Calu3 (cell line): ENCODE measurements around the gene PRIM2. TPM values are rescaled to one million over a fixed set of nuclear protein-coding genes. Genes with fewer than 3 reads are reported as not detected.
"Not testable (repeated sequence)": the region's sequence is repeated elsewhere in the genome, so short reads cannot be mapped to it uniquely, and the experiment has no call there.

Source experiments
- BruUV-seq: library from RNA; stranded (reverse); fragments of 400-500 nt; replicated peaks from 2 replicates; lab custom pipeline; 2021; lab: Mats Ljungman, UMichigan
- CTCF ChIA-PET: fragments of 300-600 bp; sonication (Branson Sonifier 250); formaldehyde crosslinking; loops from one replicate; lab custom pipeline; 2022; ENCODE audit warnings: antibody characterized with exemption; lab: Charles Lee
- DNase-seq: peaks from one replicate; pipeline ENCODE4 v3.0.0; 2022
- H3K27ac Mint-ChIP-seq: one replicate; pipeline ENCODE4 v1.8.0; 2022; ENCODE audit warnings: mixed read lengths; ENCODE audit not compliant: unreplicated experiment
- H3K27me3 Mint-ChIP-seq: one replicate; pipeline ENCODE4 v1.8.0; 2022; ENCODE audit warnings: mixed read lengths; ENCODE audit not compliant: unreplicated experiment
- H3K36me3 Mint-ChIP-seq: one replicate; pipeline ENCODE4 v1.8.0; 2022; ENCODE audit warnings: mild to moderate bottlenecking, moderate library complexity, mixed read lengths; ENCODE audit not compliant: insufficient read depth, unreplicated experiment
- H3K4me1 Mint-ChIP-seq: one replicate; pipeline ENCODE4 v1.8.0; 2022; ENCODE audit warnings: mild to moderate bottlenecking, low read depth, mixed read lengths; ENCODE audit not compliant: unreplicated experiment
- H3K4me3 Mint-ChIP-seq: one replicate; pipeline ENCODE4 v1.8.0; 2022; ENCODE audit warnings: mild to moderate bottlenecking, low read depth, moderate library complexity, mixed read lengths; ENCODE audit not compliant: unreplicated experiment
- H3K9me3 Mint-ChIP-seq: one replicate; pipeline ENCODE4 v1.8.0; 2022; ENCODE audit warnings: low read depth, mixed read lengths; ENCODE audit not compliant: unreplicated experiment
- intact Hi-C: fragments of 100-400 bp; cut with micrococcal nuclease; formaldehyde crosslinking; loops from one replicate; pipeline ENCODE4 v1.10.0; 2022; ENCODE audit not compliant: unreplicated experiment
- total RNA-seq: library from RNA; stranded (reverse); gene quantifications from 2 replicates; pipeline ENCODE4 v1.2.3, GENCODE V29; 2022

PRIM2 gene
- total RNA-seq, 1 experiment from 2014 or later = 32.3 TPM

DNA sequence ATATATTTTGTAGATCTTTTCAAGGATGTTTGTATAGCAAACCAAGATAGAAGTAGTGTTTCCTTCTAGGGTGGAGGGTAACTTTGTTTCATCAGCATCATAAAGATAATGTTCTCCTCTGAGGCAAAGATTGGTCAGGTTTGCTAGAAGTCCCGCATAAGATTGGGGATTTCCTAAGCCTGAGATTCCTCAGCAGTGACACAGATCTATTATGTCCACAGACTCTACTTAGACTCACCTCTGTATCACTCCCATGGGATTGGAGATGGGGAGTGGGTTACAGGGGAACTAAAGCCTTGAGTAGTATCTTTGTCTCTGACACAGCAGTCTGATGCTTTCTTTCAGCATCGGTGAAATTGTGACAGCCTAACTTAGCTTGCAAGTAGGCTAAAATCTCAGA lies 341.1 kb downstream of the PRIM2 start:
- H3K36me3 Mint-ChIP-seq, H3K4me1 Mint-ChIP-seq, BruUV-seq, CTCF ChIA-PET, H3K27ac Mint-ChIP-seq, intact Hi-C loops, H3K4me3 Mint-ChIP-seq, DNase-seq, H3K9me3 Mint-ChIP-seq, H3K27me3 Mint-ChIP-seq: not testable (repeated sequence)

DNA sequence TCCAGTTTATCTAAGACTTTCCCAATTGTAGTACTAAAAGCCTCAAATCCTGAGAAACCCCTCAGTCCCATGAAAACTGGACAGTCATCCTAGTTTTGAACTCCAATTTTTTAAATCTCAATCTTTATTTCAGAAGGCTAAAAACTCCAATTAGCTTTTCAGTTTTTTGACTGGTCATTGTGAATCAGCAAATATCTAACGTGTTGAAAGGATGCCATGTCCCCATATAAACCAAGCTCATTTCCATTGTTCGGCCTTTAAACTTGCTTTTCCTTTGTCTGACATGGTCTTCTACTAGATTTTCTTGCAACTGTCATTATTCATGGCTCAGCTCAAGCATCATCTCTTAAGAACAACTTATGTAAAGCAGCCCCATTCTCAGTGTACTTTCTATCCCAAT lies 342.4 kb downstream of the PRIM2 start:
- CTCF ChIA-PET = not testable (repeated sequence)

DNA sequence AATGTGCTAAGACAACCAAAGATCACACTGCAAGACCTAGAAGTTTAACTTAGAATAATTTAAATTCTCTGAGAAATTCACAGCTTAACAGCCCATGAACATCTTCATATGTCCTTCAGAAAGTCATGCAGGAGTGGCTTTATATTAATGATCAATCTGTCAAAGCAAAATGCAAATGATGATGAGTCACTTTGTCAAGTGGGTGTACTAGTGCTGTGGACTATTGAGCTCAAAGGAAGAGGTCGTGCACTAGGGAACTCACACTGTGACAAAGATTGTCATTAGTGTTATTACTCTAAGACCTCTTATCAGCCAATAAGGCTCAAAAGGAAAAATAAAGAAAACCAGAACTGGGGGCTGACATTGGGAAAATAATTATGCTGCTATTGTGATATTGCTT lies 343.5 kb downstream of the PRIM2 start:
- H3K4me3 Mint-ChIP-seq, H3K36me3 Mint-ChIP-seq, H3K9me3 Mint-ChIP-seq, CTCF ChIA-PET, H3K4me1 Mint-ChIP-seq, BruUV-seq, H3K27ac Mint-ChIP-seq, intact Hi-C loops, H3K27me3 Mint-ChIP-seq, DNase-seq: not testable (repeated sequence)

More for the DNA sequence above, 342.4 kb downstream of the PRIM2 start:
- H3K9me3 Mint-ChIP-seq, BruUV-seq, H3K4me3 Mint-ChIP-seq, intact Hi-C loops, DNase-seq, H3K4me1 Mint-ChIP-seq, H3K27me3 Mint-ChIP-seq, H3K27ac Mint-ChIP-seq, H3K36me3 Mint-ChIP-seq: not testable (repeated sequence)

DNA sequence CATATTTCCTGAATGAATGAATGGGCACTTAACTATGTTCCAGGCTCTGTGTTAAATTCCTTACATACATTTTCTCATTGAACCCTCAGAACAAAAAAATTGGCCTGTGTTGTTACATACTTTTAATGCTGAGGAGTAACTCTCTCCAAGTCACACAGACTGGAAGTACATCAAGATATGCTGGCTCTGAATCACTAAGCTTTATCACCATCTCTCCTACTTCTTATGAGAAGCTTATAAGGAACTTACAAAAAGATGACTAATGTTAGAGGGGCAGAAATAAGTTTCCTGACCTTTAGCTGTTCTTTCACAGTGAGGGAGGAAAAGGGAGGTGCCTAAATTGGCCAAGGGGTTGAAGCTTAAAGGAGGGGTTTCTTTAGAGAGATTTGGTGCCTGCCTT lies 350.7 kb downstream of the PRIM2 start:
- H3K9me3 Mint-ChIP-seq, DNase-seq, intact Hi-C loops, H3K27me3 Mint-ChIP-seq, H3K4me1 Mint-ChIP-seq, H3K36me3 Mint-ChIP-seq, H3K27ac Mint-ChIP-seq, BruUV-seq, CTCF ChIA-PET, H3K4me3 Mint-ChIP-seq: not testable (repeated sequence)

DNA sequence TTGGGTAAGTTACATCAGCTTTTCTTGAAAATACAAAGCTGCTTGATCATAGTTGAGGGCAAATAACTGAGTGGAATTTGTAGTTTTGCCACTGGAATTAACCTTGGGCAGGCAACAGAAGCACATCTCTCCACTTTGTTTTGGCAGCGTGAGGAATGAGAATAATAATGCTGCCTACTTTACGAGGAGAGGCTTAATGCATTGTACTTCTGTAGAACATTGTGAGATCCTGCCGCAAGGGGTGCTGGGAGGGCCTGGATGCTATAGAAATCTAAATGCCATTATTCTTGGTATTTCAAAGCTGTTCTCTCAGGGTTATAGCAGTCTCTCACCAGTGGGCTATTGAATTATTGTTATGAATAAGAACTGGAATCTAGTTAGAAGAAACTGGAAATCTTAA lies 353.8 kb downstream of the PRIM2 start:
- H3K4me1 Mint-ChIP-seq, BruUV-seq, H3K36me3 Mint-ChIP-seq, H3K4me3 Mint-ChIP-seq, H3K9me3 Mint-ChIP-seq, CTCF ChIA-PET, H3K27me3 Mint-ChIP-seq, intact Hi-C loops, DNase-seq, H3K27ac Mint-ChIP-seq: not testable (repeated sequence)

DNA sequence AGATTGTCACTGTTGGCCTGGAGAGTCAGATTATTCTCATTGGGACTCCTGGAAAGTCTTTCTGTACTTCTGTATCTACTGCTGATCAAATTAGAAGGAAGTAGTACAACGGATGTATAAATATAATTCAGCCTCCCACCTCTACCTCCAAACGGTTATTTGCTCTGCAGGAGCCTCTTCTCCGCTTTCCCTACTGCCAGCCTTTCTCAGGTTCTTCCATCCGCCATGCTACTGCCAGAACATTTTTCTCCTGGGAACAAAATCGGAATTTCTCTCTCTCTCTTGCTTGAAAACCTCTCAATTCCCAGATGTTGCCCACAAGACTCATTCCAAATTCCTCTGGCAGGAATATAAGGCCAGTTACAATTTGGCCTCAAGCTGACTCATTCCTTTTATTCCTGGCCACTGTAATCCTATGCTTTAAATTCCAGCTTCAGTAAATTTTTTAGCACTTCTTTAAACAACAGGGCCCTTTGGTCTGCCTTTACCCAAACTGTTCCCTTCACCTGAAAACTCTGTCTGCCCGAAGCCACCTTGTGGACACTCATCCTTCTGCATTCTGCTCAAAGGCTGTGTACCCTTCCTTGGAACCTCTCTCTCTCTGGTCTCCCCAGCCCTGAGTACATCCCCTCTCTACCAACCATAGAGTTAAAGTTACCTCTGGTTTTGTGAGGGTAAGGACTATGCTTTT lies 354.7 kb downstream of the PRIM2 start:
- H3K9me3 Mint-ChIP-seq, BruUV-seq, intact Hi-C loops, H3K4me3 Mint-ChIP-seq, H3K27me3 Mint-ChIP-seq, H3K4me1 Mint-ChIP-seq, H3K27ac Mint-ChIP-seq, H3K36me3 Mint-ChIP-seq, CTCF ChIA-PET: not testable (repeated sequence)
- DNase-seq = peak; percentile 6

DNA sequence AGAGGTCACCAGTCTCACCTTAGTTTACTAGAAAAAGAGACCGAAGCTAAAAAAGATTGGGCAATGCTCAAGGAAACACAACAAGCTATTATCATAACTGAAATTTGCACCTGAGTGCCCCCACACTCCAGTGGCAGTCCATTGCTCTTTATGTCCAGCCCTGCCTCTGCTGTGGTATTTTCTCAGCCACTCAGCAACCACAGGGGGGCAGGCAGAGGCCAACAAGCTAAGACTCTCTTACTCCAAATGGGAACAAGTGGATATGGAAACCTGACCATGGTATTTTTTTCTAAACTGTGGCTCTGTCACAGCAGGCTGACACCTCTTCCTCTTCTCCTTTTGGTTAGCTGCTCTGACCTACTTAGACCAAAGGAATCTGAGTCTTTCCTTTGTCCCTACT lies 355.9 kb downstream of the PRIM2 start:
- H3K4me3 Mint-ChIP-seq, intact Hi-C loops: not testable (repeated sequence)

DNA sequence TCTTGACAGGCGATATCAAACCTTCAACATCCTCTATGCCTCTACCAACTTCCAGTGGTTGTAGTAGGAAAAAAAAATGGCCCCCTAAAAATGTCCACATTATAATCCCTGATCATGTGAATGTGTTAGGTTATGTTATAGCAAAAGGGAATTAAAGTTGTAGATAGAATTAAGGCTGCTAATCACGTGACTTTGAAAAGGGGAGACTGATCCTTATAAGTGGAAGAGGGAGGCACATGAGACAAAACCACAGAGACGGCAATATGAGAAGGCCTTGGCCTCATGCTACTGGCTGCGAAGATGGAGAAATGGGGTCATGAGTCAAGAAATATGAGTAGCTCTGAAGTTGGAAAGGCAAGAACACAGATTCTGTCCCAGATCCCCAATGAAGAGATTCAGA lies 358.0 kb downstream of the PRIM2 start:
- BruUV-seq, H3K27ac Mint-ChIP-seq, CTCF ChIA-PET: not testable (repeated sequence)

More for the DNA sequence above, 355.9 kb downstream of the PRIM2 start:
- DNase-seq = peak; percentile 26
- H3K36me3 Mint-ChIP-seq, CTCF ChIA-PET, H3K27me3 Mint-ChIP-seq, H3K4me1 Mint-ChIP-seq, H3K9me3 Mint-ChIP-seq, H3K27ac Mint-ChIP-seq, BruUV-seq: not testable (repeated sequence)

DNA sequence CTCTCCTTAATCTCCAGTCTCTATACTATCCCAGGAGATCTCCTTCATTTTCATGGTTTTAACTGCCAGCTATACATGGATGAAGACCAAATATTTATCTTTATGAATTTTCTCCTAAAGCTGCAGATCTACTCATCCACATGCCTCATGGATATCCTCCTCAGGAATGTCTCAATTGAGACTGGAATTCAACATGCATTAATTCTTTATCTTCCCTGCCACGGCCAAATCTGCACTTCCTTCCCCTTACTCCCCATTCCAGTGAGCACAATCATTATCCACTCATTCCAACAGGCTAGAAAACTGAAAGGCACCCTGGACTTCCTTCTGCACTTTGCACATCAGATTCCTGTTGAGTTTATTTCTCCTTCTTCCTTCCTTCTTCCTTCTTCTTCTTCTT lies 379.0 kb downstream of the PRIM2 start:
- H3K4me3 Mint-ChIP-seq, H3K4me1 Mint-ChIP-seq, H3K27ac Mint-ChIP-seq, CTCF ChIA-PET, DNase-seq, H3K36me3 Mint-ChIP-seq, BruUV-seq, intact Hi-C loops, H3K9me3 Mint-ChIP-seq: not testable (repeated sequence)
- peaks cover 22% of the 10 kb centered on the region for H3K27me3 Mint-ChIP-seq

More for the DNA sequence above, 358.0 kb downstream of the PRIM2 start:
- H3K4me3 Mint-ChIP-seq, DNase-seq, intact Hi-C loops, H3K27me3 Mint-ChIP-seq, H3K4me1 Mint-ChIP-seq, H3K36me3 Mint-ChIP-seq, H3K9me3 Mint-ChIP-seq: not testable (repeated sequence)
